ENCODE results near the gene NOL11.
"Not testable (repeated sequence)": the region's sequence is repeated elsewhere in the genome, so short reads cannot be mapped to it uniquely, and the experiment has no call there.

NOL11 gene

DNA sequence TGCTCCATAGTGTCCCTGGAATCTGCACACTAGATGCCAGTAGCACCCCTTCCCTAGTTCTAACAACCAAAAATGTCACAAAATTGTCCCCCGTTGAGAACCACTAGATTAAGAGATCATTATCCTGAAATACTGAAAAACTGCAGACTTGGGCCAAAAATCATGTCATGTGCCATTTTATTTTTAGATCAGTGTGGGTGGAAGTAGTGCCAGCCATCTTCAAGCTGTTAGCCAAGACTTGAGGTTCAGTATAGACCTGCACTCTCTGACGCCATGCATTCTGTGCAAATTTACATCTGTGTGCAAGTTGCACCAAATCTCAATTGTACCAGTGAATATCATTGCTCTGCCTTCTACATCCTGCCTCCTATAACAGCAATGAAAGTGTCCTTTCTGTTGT lies 31.5 kb upstream of the NOL11 start:
- Histone ChIP-seq H3K9me3 (ENCODE audit: control insufficient read depth, low read length) (no peaks in the 10 kb centered on the region), H3K27me3 (replicated peaks; ENCODE audit: control insufficient read depth, insufficient read depth, low read length) (no peaks in the 10 kb centered on the region), H3K36me3 (ENCODE audit: control insufficient read depth, insufficient read depth, low read length, severe bottlenecking) (no peaks in the 10 kb centered on the region), H3K9ac (ENCODE audit: low read length) (no peak overlapping the region), H3K4me1 (ENCODE audit: control insufficient read depth, insufficient read depth, low read length) (peaks cover 5% of the 10 kb centered on the region), H3K4me3 (ENCODE audit: low read length) (no peak overlapping the region)
- no peak for DNase-seq (ENCODE audit: low read depth)

DNA sequence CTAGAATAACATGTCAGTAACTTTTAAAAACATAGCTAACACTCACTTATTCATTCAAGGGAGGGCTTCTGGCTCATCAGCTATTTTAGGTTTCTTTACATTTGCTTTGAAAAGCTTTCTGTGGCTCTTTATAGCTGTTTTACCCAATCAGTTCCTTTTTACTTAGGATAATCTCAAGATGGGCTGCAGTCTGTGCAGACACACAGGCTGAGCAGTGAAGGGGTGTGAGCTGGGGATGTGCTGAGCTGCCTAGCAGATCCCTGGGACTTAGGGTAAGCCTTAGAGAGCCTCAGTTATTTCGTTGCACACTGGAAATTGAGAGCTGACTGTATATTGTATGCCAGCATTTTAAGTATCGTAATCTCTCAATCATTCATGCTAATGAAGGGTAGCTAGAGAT lies 30.2 kb upstream of the NOL11 start:
- Histone ChIP-seq H3K36me3 (ENCODE audit: control insufficient read depth, insufficient read depth, low read length, severe bottlenecking) (no peaks in the 10 kb centered on the region), H3K9ac (ENCODE audit: low read length) (no peak overlapping the region), H3K9me3 (ENCODE audit: control insufficient read depth, low read length) (no peaks in the 10 kb centered on the region), H3K4me3 (ENCODE audit: low read length) (no peak overlapping the region), H3K27me3 (replicated peaks; ENCODE audit: control insufficient read depth, insufficient read depth, low read length) (no peaks in the 10 kb centered on the region), H3K4me1 (ENCODE audit: control insufficient read depth, insufficient read depth, low read length) (peaks cover 5% of the 10 kb centered on the region)
- DNase-seq (ENCODE audit: low read depth) = no peak

DNA sequence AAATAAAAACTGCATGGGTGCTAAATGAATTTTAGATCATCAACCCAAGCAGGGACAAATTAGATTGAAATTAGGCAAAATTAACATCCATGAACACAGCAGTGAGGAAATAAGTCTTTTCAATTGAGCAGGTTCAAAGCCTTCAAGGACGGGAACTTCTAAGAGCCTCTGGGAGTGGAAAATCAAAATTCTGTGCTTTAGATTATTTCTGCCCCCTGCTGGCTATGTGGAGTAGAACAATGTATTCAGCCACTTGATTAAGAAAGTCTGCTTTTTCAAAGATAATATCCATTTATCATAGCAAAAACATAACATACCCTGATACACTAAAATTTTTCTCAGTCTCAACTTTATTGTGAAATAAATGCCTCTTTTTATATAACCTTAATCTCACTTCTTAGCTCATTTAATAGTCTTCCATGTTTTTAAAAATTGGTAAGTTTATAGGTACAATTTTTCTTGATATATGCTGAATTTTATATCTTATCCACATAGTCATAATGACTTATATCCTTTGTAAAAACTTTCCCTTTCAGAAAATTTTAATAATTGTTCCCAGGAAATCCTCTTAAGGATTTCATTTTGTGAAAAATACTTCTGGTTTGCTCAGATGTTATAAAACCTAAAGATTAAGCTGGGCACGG lies 28.1 kb upstream of the NOL11 start:
- no peaks in the 10 kb centered on the region for H3K27me3 ChIP-seq (replicated peaks; ENCODE audit: control insufficient read depth, insufficient read depth, low read length)
- H3K36me3 ChIP-seq (ENCODE audit: control insufficient read depth, insufficient read depth, low read length, severe bottlenecking) = no peaks in the 10 kb centered on the region
- H3K4me1 ChIP-seq (ENCODE audit: control insufficient read depth, insufficient read depth, low read length) = peaks cover 5% of the 10 kb centered on the region
- no peak overlapping the region for H3K4me3 ChIP-seq (ENCODE audit: low read length)
- no peak overlapping the region for H3K9ac ChIP-seq (ENCODE audit: low read length)
- peaks cover 6% of the 10 kb centered on the region for H3K9me3 ChIP-seq (ENCODE audit: control insufficient read depth, low read length)
- DNase-seq (ENCODE audit: low read depth) = peak; percentile 92

DNA sequence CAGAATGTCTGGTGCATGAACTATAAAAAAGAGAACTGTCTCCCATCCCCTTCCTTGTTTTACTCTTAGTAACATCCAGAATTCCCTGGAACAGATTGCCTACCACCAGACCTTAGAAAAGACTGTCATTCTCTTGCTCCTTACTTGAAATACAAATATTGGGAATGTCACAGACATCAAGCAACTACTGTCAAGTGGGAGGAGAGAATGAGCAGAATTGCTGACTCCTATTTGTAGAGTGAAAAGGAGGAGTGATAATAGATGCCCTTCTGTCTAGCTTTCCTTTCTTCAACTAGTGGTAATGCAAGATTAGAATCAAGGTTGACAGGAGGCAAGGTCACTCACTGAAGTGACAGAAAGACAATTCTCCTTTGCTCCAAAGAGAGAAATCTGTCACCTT lies 23.9 kb upstream of the NOL11 start:
- Histone ChIP-seq H3K27me3 (replicated peaks; ENCODE audit: control insufficient read depth, insufficient read depth, low read length) (no peaks in the 10 kb centered on the region), H3K4me1 (ENCODE audit: control insufficient read depth, insufficient read depth, low read length) (peaks cover 12% of the 10 kb centered on the region), H3K9ac (ENCODE audit: low read length) (no peak overlapping the region), H3K9me3 (ENCODE audit: control insufficient read depth, low read length) (peaks cover 6% of the 10 kb centered on the region), H3K36me3 (ENCODE audit: control insufficient read depth, insufficient read depth, low read length, severe bottlenecking) (no peaks in the 10 kb centered on the region), H3K4me3 (ENCODE audit: low read length) (no peak overlapping the region)
- no peak for DNase-seq (ENCODE audit: low read depth)

- Histone ChIP-seq H3K36me3 (ENCODE audit: control insufficient read depth, insufficient read depth, low read length, severe bottlenecking) (no peaks in the 10 kb centered on the region), H3K4me3 (ENCODE audit: low read length) (no peak overlapping the region), H3K4me1 (ENCODE audit: control insufficient read depth, insufficient read depth, low read length) (peaks cover 12% of the 10 kb centered on the region), H3K9me3 (ENCODE audit: control insufficient read depth, low read length) (peaks cover 6% of the 10 kb centered on the region), H3K27me3 (replicated peaks; ENCODE audit: control insufficient read depth, insufficient read depth, low read length) (no peaks in the 10 kb centered on the region), H3K9ac (ENCODE audit: low read length) (no peak overlapping the region)
- DNase-seq (ENCODE audit: low read depth) = peak; percentile 10
Measured at GRCh38 chr17:67696347-67696746, 21.4 kb upstream of the NOL11 start.

DNA sequence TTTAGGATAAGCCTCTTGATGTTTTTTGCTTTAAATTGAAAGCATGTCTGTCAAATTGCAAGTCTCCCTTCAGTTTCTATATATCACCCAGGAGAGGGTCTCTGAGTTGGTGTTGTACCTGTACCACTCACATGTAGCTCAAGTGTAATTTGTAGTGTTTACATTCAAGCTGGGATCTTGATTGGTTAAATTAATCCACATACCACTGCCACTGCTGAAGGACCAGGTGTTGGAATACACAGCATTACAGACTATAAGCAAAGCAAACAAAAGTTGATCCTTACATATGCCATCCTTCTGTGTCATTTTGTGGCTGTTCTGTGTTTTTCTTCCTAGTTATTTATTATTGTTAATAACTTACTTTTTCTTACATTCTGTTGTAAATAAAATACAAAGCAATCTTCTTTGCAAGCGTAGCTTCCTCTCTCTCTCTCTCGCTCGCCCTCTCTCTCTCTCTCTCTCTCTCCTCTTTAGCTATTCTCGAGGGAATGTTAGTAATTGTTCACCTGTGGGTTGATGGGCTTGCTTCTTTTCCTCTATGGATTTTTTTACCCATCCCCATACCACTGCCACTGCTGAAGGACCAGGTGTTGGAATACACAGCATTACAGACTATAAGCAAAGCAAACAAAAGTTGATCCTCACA lies 20.8 kb upstream of the NOL11 start:
- no peaks in the 10 kb centered on the region for H3K27me3 ChIP-seq (replicated peaks; ENCODE audit: control insufficient read depth, insufficient read depth, low read length)

DNA sequence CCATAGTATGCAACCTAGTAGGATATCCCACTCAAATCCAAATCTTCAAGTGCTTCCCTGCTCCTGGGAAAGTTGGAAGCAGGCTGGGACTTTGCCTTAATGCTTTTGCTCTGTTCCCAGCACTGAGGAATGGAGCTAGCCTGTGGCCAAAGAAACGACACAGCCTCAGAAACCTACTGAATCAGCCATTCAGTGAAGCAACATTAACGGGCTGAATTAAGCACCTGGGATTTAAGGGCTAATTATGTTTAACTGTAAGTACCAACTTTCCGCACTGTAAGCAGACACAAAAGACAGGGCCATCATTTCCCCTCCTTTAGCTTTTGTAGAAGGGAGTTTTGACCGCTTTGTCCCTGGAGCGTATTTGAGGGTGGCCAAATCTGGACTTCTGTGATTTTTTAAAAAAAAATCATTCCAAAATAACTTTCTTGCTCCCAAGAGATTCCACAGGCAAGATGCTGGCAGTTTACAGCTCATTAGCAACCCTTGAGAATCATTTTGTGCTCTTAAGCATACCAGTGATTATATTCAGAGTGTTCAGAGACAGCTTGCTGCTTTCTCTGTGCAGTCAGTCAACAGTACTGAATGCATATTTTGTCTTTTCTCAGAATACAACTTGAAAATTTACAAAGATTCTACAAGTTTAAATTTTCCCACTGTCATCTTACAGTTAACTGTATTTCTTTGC lies 17.6 kb upstream of the NOL11 start:
- H3K4me3 ChIP-seq (ENCODE audit: low read length) = no peak overlapping the region
- no peaks in the 10 kb centered on the region for H3K9me3 ChIP-seq (ENCODE audit: control insufficient read depth, low read length)
- no peak for DNase-seq (ENCODE audit: low read depth)
- H3K9ac ChIP-seq (ENCODE audit: low read length) = no peak overlapping the region
- peaks cover 12% of the 10 kb centered on the region for H3K4me1 ChIP-seq (ENCODE audit: control insufficient read depth, insufficient read depth, low read length)
- no peaks in the 10 kb centered on the region for H3K27me3 ChIP-seq (replicated peaks; ENCODE audit: control insufficient read depth, insufficient read depth, low read length)
- no peaks in the 10 kb centered on the region for H3K36me3 ChIP-seq (ENCODE audit: control insufficient read depth, insufficient read depth, low read length, severe bottlenecking)

More for the DNA sequence above, 20.8 kb upstream of the NOL11 start:
- Histone ChIP-seq H3K4me3 (ENCODE audit: low read length) (no peak overlapping the region), H3K36me3 (ENCODE audit: control insufficient read depth, insufficient read depth, low read length, severe bottlenecking) (no peaks in the 10 kb centered on the region), H3K9ac (ENCODE audit: low read length) (no peak overlapping the region), H3K4me1 (ENCODE audit: control insufficient read depth, insufficient read depth, low read length) (peaks cover 12% of the 10 kb centered on the region), H3K9me3 (ENCODE audit: control insufficient read depth, low read length) (peaks cover 6% of the 10 kb centered on the region)
- DNase-seq (ENCODE audit: low read depth) = no peak

DNA sequence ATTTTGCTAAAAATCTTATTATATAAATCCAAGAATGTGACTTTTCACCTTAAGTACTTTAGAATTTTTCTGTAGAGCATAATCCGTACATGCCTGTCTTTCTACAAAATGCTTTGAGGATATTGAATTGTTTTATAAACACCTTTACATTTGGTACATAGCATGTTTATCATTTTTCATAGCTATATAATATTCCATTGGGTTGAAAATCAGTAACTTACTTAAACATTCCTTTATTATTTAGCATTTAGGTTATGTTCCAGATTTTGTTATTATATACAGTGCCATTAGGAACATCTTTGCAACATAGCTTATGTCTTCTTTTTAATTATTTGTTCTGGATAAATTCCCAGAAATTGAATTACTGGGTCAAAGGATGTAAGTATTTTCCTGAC lies 17.0 kb upstream of the NOL11 start:
- H3K4me1 ChIP-seq (ENCODE audit: control insufficient read depth, insufficient read depth, low read length) = peaks cover 12% of the 10 kb centered on the region
- H3K9ac ChIP-seq (ENCODE audit: low read length) = no peak overlapping the region
- H3K36me3 ChIP-seq (ENCODE audit: control insufficient read depth, insufficient read depth, low read length, severe bottlenecking) = no peaks in the 10 kb centered on the region
- H3K27me3 ChIP-seq (replicated peaks; ENCODE audit: control insufficient read depth, insufficient read depth, low read length) = no peaks in the 10 kb centered on the region
- no peak overlapping the region for H3K4me3 ChIP-seq (ENCODE audit: low read length)
- no peak for DNase-seq (ENCODE audit: low read depth)
- H3K9me3 ChIP-seq (ENCODE audit: control insufficient read depth, low read length) = no peaks in the 10 kb centered on the region

- not testable (repeated sequence) for H3K36me3 ChIP-seq (ENCODE audit: control insufficient read depth, insufficient read depth, low read length, severe bottlenecking); H3K9me3 ChIP-seq (ENCODE audit: control insufficient read depth, low read length); H3K4me3 ChIP-seq (ENCODE audit: low read length); H3K27me3 ChIP-seq (replicated peaks; ENCODE audit: control insufficient read depth, insufficient read depth, low read length); DNase-seq (ENCODE audit: low read depth); H3K4me1 ChIP-seq (ENCODE audit: control insufficient read depth, insufficient read depth, low read length); H3K9ac ChIP-seq (ENCODE audit: low read length)
Measured at GRCh38 chr17:67702861-67703260, 14.9 kb upstream of the NOL11 start.

DNA sequence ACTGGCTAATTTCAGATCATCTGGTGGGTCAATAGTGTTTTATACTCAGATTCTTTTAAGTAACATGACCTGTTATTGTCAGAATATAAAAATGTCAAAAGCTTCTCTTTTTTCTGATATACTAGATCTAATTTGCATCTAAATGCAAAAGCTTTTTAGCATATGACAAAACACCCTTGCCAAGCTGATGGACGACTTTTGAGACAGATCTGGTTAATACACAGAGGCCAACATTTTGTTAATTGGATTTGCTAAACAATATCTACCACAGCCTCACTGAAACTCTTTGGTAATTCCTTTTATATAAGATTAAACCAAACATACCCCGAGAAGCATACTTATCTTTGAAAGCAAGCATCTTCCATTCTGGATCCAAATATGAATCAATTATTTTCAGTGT lies 10.3 kb upstream of the NOL11 start:
- Histone ChIP-seq H3K27me3 (replicated peaks; ENCODE audit: control insufficient read depth, insufficient read depth, low read length) (no peaks in the 10 kb centered on the region), H3K4me1 (ENCODE audit: control insufficient read depth, insufficient read depth, low read length) (no peaks in the 10 kb centered on the region), H3K36me3 (ENCODE audit: control insufficient read depth, insufficient read depth, low read length, severe bottlenecking) (no peaks in the 10 kb centered on the region), H3K4me3 (ENCODE audit: low read length) (no peak overlapping the region), H3K9ac (ENCODE audit: low read length) (no peak overlapping the region), H3K9me3 (ENCODE audit: control insufficient read depth, low read length) (no peaks in the 10 kb centered on the region)
- DNase-seq (ENCODE audit: low read depth) = no peak

DNA sequence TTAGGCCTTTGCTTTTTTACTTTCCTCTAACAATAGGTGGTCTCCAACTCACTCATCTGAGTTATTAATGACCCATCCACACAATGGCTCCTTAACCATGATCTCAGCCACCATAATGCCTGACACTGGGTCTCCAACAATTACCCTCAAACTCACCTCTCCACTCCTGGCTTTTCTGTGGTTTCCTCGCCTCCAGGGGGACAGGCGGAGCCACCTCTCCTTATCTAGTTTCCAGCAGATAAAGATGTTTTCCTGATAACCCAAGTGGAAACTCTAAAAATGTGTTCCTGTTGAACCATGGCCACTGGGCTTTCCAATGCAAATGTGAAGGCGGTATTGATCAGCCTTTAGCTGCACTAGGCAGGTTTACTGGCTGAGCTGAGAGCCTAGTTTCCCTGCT lies 9.4 kb upstream of the NOL11 start:
- Histone ChIP-seq H3K4me3 (ENCODE audit: low read length) (no peak overlapping the region), H3K9me3 (ENCODE audit: control insufficient read depth, low read length) (no peaks in the 10 kb centered on the region), H3K9ac (ENCODE audit: low read length) (no peak overlapping the region), H3K36me3 (ENCODE audit: control insufficient read depth, insufficient read depth, low read length, severe bottlenecking) (no peaks in the 10 kb centered on the region), H3K27me3 (replicated peaks; ENCODE audit: control insufficient read depth, insufficient read depth, low read length) (no peaks in the 10 kb centered on the region), H3K4me1 (ENCODE audit: control insufficient read depth, insufficient read depth, low read length) (no peaks in the 10 kb centered on the region)
- DNase-seq (ENCODE audit: low read depth) = no peak
